GM23338 (cell line): ENCODE results near the gene GPC6. TPM values are rescaled to one million over a fixed set of nuclear protein-coding genes. Genes with fewer than 3 reads are reported as not detected.

Experiments used
- ATAC-seq: fragments of 200-7000 bp; cut with Tn5 transposase; 3 replicates; pipeline ENCODE4 v1.9.1; 2020
- DNase-seq: peaks from one replicate; pipeline ENCODE4 v3.0.0-alpha.2; 2015; ENCODE audit warnings: low spot score
- H2AFZ ChIP-seq: fragments of 200-600 bp; sonication (generic); 2 replicates; pipeline ENCODE4 v1.8.0; 2016; ENCODE audit warnings: antibody characterized with exemption, mild to moderate bottlenecking, moderate library complexity
- H3F3A ChIP-seq: fragments of 200-600 bp; sonication (generic); replicated peaks from 2 replicates; pipeline ENCODE4 v1.8.0; 2017; ENCODE audit warnings: antibody characterized with exemption, mixed run types, low read depth
- H3K27ac ChIP-seq: fragments of 200-600 bp; sonication (generic); 2 replicates; pipeline ENCODE4 v1.6.1; 2016; ENCODE audit warnings: low read depth
- H3K27me3 ChIP-seq: fragments of 200-600 bp; sonication (generic); 2 replicates; pipeline ENCODE4 v1.8.0; 2016; ENCODE audit warnings: mild to moderate bottlenecking, mixed run types, moderate library complexity; ENCODE audit not compliant: insufficient read depth
- H3K36me3 ChIP-seq: fragments of 200-600 bp; sonication (generic); 2 replicates; pipeline ENCODE4 v1.8.0; 2016; ENCODE audit warnings: mild to moderate bottlenecking; ENCODE audit not compliant: insufficient read depth
- H3K4me1 ChIP-seq: fragments of 200-600 bp; sonication (generic); 2 replicates; pipeline ENCODE4 v1.8.0; 2016; ENCODE audit warnings: mild to moderate bottlenecking, moderate library complexity; ENCODE audit not compliant: insufficient read depth
- H3K4me2 ChIP-seq: fragments of 200-600 bp; sonication (generic); 2 replicates; pipeline ENCODE4 v1.7.1; 2017; ENCODE audit warnings: mixed run types
- H3K4me3 ChIP-seq: fragments of 200-600 bp; sonication (generic); 2 replicates; pipeline ENCODE4 v1.6.1; 2016; ENCODE audit warnings: mixed run types
- H3K79me2 ChIP-seq: fragments of 200-600 bp; sonication (generic); replicated peaks from 2 replicates; pipeline ENCODE4 v1.8.0; 2017; ENCODE audit warnings: mild to moderate bottlenecking; ENCODE audit not compliant: insufficient read depth
- H3K9me2 ChIP-seq: fragments of 200-600 bp; sonication (generic); 2 replicates; pipeline ENCODE4 v1.8.0; 2017; ENCODE audit not compliant: insufficient read depth
- H4K20me1 ChIP-seq: fragments of 200-600 bp; sonication (generic); replicated peaks from 2 replicates; pipeline ENCODE4 v1.8.0; 2017; ENCODE audit warnings: mild to moderate bottlenecking; ENCODE audit not compliant: insufficient read depth
- H3K27ac Mint-ChIP-seq: 2 replicates; pipeline ENCODE4 v1.8.0; 2020; ENCODE audit warnings: inconsistent platforms, mild to moderate bottlenecking, moderate library complexity, mixed read lengths
- H3K27me3 Mint-ChIP-seq: 3 replicates; pipeline ENCODE4 v1.8.0; 2022; ENCODE audit warnings: low read depth, mild to moderate bottlenecking, moderate library complexity, mixed read lengths, inconsistent platforms; ENCODE audit not compliant: insufficient read depth, poor library complexity
- H3K36me3 Mint-ChIP-seq: 3 replicates; pipeline ENCODE4 v1.8.0; 2021; ENCODE audit warnings: low read depth, mild to moderate bottlenecking, inconsistent platforms, moderate library complexity, mixed read lengths
- H3K4me1 Mint-ChIP-seq: 3 replicates; pipeline ENCODE4 v1.8.0; 2020; ENCODE audit warnings: mild to moderate bottlenecking, inconsistent platforms, mixed read lengths
- H3K4me3 Mint-ChIP-seq: 3 replicates; pipeline ENCODE4 v1.8.0; 2021; ENCODE audit warnings: moderate library complexity, mild to moderate bottlenecking, inconsistent platforms, mixed read lengths
- H3K9me3 Mint-ChIP-seq: 3 replicates; pipeline ENCODE4 v1.8.0; 2020; ENCODE audit warnings: moderate library complexity, mild to moderate bottlenecking, inconsistent platforms, mixed read lengths
- CREB1 ChIP-seq: fragments of 250-450 bp; sonication (Bioruptor Pico); IDR thresholded peaks from 2 replicates; pipeline ENCODE4 v1.5.0; 2020; ENCODE audit warnings: low read depth, mild to moderate bottlenecking, moderate library complexity
- CTCF ChIP-seq, 2 experiments: fragments of 200-600 bp in 1 of 2; sonication (generic) in 1 of 2; conservative IDR thresholded peaks; 2 replicates each; pipeline versions ENCODE4 v1.5.1 to v1.6.1; 2016 to 2017; ENCODE audit warnings: antibody characterized with exemption in 2 of 2, low read depth in 2 of 2, mild to moderate bottlenecking in 2 of 2, moderate library complexity in 1 of 2
- ETS1 ChIP-seq: IDR thresholded peaks from 2 replicates; pipeline ENCODE4 v1.6.1; 2016; ENCODE audit warnings: antibody characterized with exemption
- EZH2phosphoT487 ChIP-seq: fragments of 200-600 bp; sonication (generic); IDR thresholded peaks from one replicate; pipeline ENCODE4 v1.8.1; 2018; ENCODE audit warnings: antibody characterized with exemption; ENCODE audit not compliant: unreplicated experiment
- JUNB ChIP-seq: IDR thresholded peaks from one replicate; pipeline ENCODE4 v1.6.1; 2016; ENCODE audit warnings: antibody characterized with exemption; ENCODE audit not compliant: unreplicated experiment
- NANOG ChIP-seq: IDR thresholded peaks from 2 replicates; pipeline ENCODE4 v1.6.1; 2016; ENCODE audit warnings: antibody characterized with exemption, borderline replicate concordance
- POLR2AphosphoS5 ChIP-seq: IDR thresholded peaks from 2 replicates; pipeline ENCODE4 v1.6.1; 2016; ENCODE audit warnings: antibody characterized with exemption, low read depth
- REST ChIP-seq: IDR thresholded peaks from one replicate; pipeline ENCODE4 v1.6.1; 2018; ENCODE audit warnings: antibody characterized with exemption; ENCODE audit not compliant: unreplicated experiment
- STAT1 ChIP-seq: IDR thresholded peaks from one replicate; pipeline ENCODE4 v1.6.1; 2016; ENCODE audit warnings: antibody characterized with exemption; ENCODE audit not compliant: unreplicated experiment
- ZNF114 ChIP-seq: fragments of 250-450 bp; sonication (Bioruptor Pico); IDR thresholded peaks from 2 replicates; pipeline ENCODE4 v1.5.0; 2020; ENCODE audit warnings: mild to moderate bottlenecking, moderate library complexity
- ZNF331 ChIP-seq: fragments of 250-450 bp; sonication (Bioruptor Pico); IDR thresholded peaks from 2 replicates; pipeline ENCODE4 v1.5.0; 2020; ENCODE audit warnings: low read depth, mild to moderate bottlenecking, moderate library complexity
- polyA plus RNA-seq: library from polyadenylated mRNA; unstranded; fragments of >200 nt; fragmentation: Nextera tagmentation; extraction: Ambion mirVana; gene quantifications from 2 replicates; pipeline ENCODE4 v1.2.1, GENCODE V29; 2016
- total RNA-seq: library from RNA; depleted of rRNA; stranded (reverse); fragments of >200 nt; shearing (Covaris generic); gene quantifications from 2 replicates; pipeline ENCODE4 v1.2.3, GENCODE V29; 2014

Gene GPC6
- total and polyA plus RNA-seq, 2 experiments from 2014 or later, result 6.4 to 28.6 TPM

DNA sequence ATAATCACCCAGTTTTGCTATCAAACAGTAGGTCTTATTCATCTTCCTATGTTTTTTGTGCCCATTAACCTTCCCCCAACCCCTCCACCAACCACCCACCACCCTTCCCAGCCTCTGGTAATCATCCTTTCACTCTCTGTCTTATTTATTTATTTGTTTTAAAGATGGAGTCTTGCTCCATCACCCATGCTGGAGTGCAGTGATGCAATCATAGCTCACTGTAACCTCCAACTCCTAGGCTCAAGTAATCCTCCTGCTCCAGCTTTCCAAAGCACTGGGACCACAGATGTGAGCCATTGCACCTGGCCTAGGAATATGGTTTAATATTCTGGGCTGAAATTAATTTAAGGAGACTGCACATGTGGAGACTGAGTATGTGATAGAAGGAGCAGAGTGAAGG, 527.0 kb downstream of the GPC6 start (continued):
- no peak for TF ChIP-seq CTCF (conservative IDR thresholded peaks at IDR 0.05; ENCODE audit: low read depth in 2 of 2)

DNA sequence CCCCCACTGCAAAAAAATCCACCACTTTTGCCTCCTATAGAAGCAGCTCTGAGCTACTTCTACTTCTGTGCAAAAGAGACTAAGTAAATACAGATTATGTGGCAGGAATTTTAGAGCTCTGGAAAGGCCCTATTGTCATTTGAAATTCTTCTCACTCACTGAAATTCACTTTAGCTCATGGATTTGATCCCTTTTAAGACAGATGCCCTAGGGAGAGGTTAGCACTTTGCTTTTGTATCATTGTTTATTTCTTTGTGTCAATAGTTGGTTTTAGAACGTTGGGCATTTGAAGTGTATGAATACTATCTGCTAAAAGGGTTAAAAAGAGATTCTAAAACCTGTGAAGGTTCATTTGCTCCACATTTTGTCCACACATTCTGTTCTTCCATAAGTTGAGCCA, 528.7 kb downstream of the GPC6 start:
- H3K27ac Mint-ChIP-seq, result no peak overlapping the region
- no peak for DNase-seq

More for the DNA sequence above, 528.7 kb downstream of the GPC6 start:
- Histone ChIP-seq H3K4me2 (no peak overlapping the region), H3K79me2 (no peaks in the 10 kb centered on the region), H3K36me3 (no peaks in the 10 kb centered on the region), H3K27ac (no peak overlapping the region), H3F3A (no peaks in the 10 kb centered on the region), H3K9me2 (no peaks in the 10 kb centered on the region), H2AFZ (no peak overlapping the region), H3K4me3 (no peak overlapping the region), H3K27me3 (no peaks in the 10 kb centered on the region), H4K20me1 (no peaks in the 10 kb centered on the region), H3K4me1 (peaks cover 13% of the 10 kb centered on the region)
- TF ChIP-seq EZH2phosphoT487 (no peak), ETS1 (no peak), JUNB (no peak), REST (no peak), ZNF331 (CRISPR knock-in tag) (no peak), POLR2AphosphoS5 (no peak), ZNF114 (CRISPR knock-in tag) (no peak), NANOG (no peak), CREB1 (CRISPR knock-in tag) (no peak), CTCF (conservative IDR thresholded peaks at IDR 0.05; ENCODE audit: low read depth in 2 of 2) (no peak), STAT1 (no peak)
- no peaks in the 10 kb centered on the region for H3K36me3 Mint-ChIP-seq
- ATAC-seq, result no peak
- no peak overlapping the region for H3K4me3 Mint-ChIP-seq
- no peaks in the 10 kb centered on the region for H3K9me3 Mint-ChIP-seq
- H3K4me1 Mint-ChIP-seq, result peaks cover 29% of the 10 kb centered on the region
- no peaks in the 10 kb centered on the region for H3K27me3 Mint-ChIP-seq
